Astrocyte (in vitro differentiated cells and primary cell): ENCODE data around the gene WSCD1. TPM values are rescaled to one million over a fixed set of nuclear protein-coding genes. Genes with fewer than 3 reads are reported as not detected.

Source experiments
- DNase-seq: peaks from one replicate; pipeline ENCODE4 v3.0.0-alpha.2; 2010; ENCODE audit warnings: low read depth
- FAIRE-seq: peaks from 2 replicates; lab custom pipeline; 2011; peaks lifted over from hg19 to GRCh38; lab: Jason Lieb, UNC
- H2AFZ ChIP-seq: 2 replicates; pipeline ENCODE4 v1.6.0; 2012; ENCODE audit warnings: low read depth, low read length, inconsistent platforms
- H3K27ac ChIP-seq: 2 replicates; pipeline ENCODE4 v1.5.1; 2011; ENCODE audit warnings: low read depth, low read length, inconsistent platforms
- H3K27me3 ChIP-seq: 2 replicates; pipeline ENCODE4 v1.6.0; 2011; ENCODE audit warnings: low read length, inconsistent platforms; ENCODE audit not compliant: insufficient read depth
- H3K36me3 ChIP-seq: 2 replicates; pipeline ENCODE4 v1.5.1; 2011; ENCODE audit warnings: low read length, inconsistent platforms; ENCODE audit not compliant: insufficient read depth
- H3K4me1 ChIP-seq: 2 replicates; pipeline ENCODE4 v1.5.1; 2011; ENCODE audit warnings: low read length, inconsistent platforms; ENCODE audit not compliant: insufficient read depth
- H3K4me2 ChIP-seq: 2 replicates; pipeline ENCODE4 v1.6.0; 2012; ENCODE audit warnings: low read length, inconsistent platforms
- H3K4me3 ChIP-seq: 2 replicates; pipeline ENCODE4 v1.5.1; 2011; ENCODE audit warnings: low read depth, mild to moderate bottlenecking, low read length, inconsistent platforms; ENCODE audit not compliant: insufficient read depth
- H3K79me2 ChIP-seq: 2 replicates; pipeline ENCODE4 v1.6.0; 2012; ENCODE audit warnings: mild to moderate bottlenecking, low read length, inconsistent platforms; ENCODE audit not compliant: insufficient read depth
- H3K9ac ChIP-seq: 2 replicates; pipeline ENCODE4 v1.6.0; 2012; ENCODE audit warnings: mild to moderate bottlenecking, low read length, inconsistent platforms
- H3K9me3 ChIP-seq: 2 replicates; pipeline ENCODE4 v1.5.1; 2012; ENCODE audit warnings: low read depth, mild to moderate bottlenecking, low read length, inconsistent platforms; ENCODE audit not compliant: insufficient read depth
- H4K20me1 ChIP-seq: 2 replicates; pipeline ENCODE4 v1.6.0; 2012; ENCODE audit warnings: low read length, inconsistent platforms; ENCODE audit not compliant: insufficient read depth
- H3K27ac Mint-ChIP-seq: one replicate; pipeline ENCODE4 v1.8.0; 2021; ENCODE audit warnings: mild to moderate bottlenecking, mixed read lengths; ENCODE audit not compliant: unreplicated experiment
- H3K27me3 Mint-ChIP-seq: one replicate; pipeline ENCODE4 v1.8.0; 2021; ENCODE audit warnings: low read depth, mixed read lengths; ENCODE audit not compliant: unreplicated experiment
- H3K36me3 Mint-ChIP-seq: one replicate; pipeline ENCODE4 v1.8.0; 2021; ENCODE audit warnings: low read depth, mixed read lengths; ENCODE audit not compliant: unreplicated experiment
- H3K4me1 Mint-ChIP-seq: one replicate; pipeline ENCODE4 v1.8.0; 2021; ENCODE audit warnings: low read depth, mixed read lengths; ENCODE audit not compliant: unreplicated experiment
- H3K4me3 Mint-ChIP-seq: one replicate; pipeline ENCODE4 v1.8.0; 2021; ENCODE audit warnings: mild to moderate bottlenecking, moderate library complexity, mixed read lengths; ENCODE audit not compliant: unreplicated experiment
- H3K9me3 Mint-ChIP-seq: one replicate; pipeline ENCODE4 v1.8.0; 2021; ENCODE audit warnings: mild to moderate bottlenecking, mixed read lengths; ENCODE audit not compliant: unreplicated experiment
- CTCF ChIP-seq: IDR thresholded peaks from 2 replicates; pipeline ENCODE4 v1.5.1; 2011; ENCODE audit warnings: low read depth, mild to moderate bottlenecking, inconsistent platforms, low read length, moderate library complexity; ENCODE audit not compliant: insufficient read depth
- EZH2 ChIP-seq: IDR thresholded peaks from 2 replicates; pipeline ENCODE4 v1.6.1; 2012; ENCODE audit warnings: mild to moderate bottlenecking, low read length, inconsistent platforms; ENCODE audit not compliant: insufficient read depth
- total RNA-seq: library from RNA; stranded (reverse); gene quantifications from 2 replicates; pipeline ENCODE4 v1.2.1, GENCODE V29; 2021

The WSCD1 gene
- total RNA-seq, 1 donor from 2014 or later: 3.9 TPM

GRCh38 chr17:6099492-6099891 is 29.3 kb downstream of the WSCD1 start:
- H3K27me3 Mint-ChIP-seq: peaks cover 29% of the 10 kb centered on the region
- TF ChIP-seq CTCF: no peak
- no peak for TF ChIP-seq EZH2
- Histone ChIP-seq H3K36me3 (no peaks in the 10 kb centered on the region), H3K27me3 (no peaks in the 10 kb centered on the region), H3K4me1 (no peaks in the 10 kb centered on the region), H3K27ac (no peak overlapping the region), H4K20me1 (no peaks in the 10 kb centered on the region), H3K79me2 (no peaks in the 10 kb centered on the region), H3K4me2 (no peak overlapping the region), H3K9ac (no peak overlapping the region), H3K9me3 (no peaks in the 10 kb centered on the region), H2AFZ (no peak overlapping the region), H3K4me3 (no peak overlapping the region)
- no peak overlapping the region for H3K27ac Mint-ChIP-seq
- peaks cover 9% of the 10 kb centered on the region for H3K36me3 Mint-ChIP-seq
- H3K9me3 Mint-ChIP-seq: no peaks in the 10 kb centered on the region
- no peaks in the 10 kb centered on the region for H3K4me1 Mint-ChIP-seq
- H3K4me3 Mint-ChIP-seq: no peak overlapping the region
- no peak for DNase-seq
- FAIRE-seq: no peak

- Histone ChIP-seq H3K79me2 (no peaks in the 10 kb centered on the region), H3K4me3 (no peak overlapping the region), H3K27me3 (no peaks in the 10 kb centered on the region), H3K36me3 (no peaks in the 10 kb centered on the region), H3K9ac (no peak overlapping the region), H4K20me1 (no peaks in the 10 kb centered on the region), H3K4me1 (no peaks in the 10 kb centered on the region), H2AFZ (no peak overlapping the region), H3K9me3 (no peaks in the 10 kb centered on the region), H3K4me2 (no peak overlapping the region), H3K27ac (no peak overlapping the region)
- Mint-ChIP-seq H3K27me3 (peaks cover 31% of the 10 kb centered on the region), H3K27ac (no peak overlapping the region), H3K36me3 (peaks cover 9% of the 10 kb centered on the region), H3K4me3 (no peak overlapping the region), H3K4me1 (no peaks in the 10 kb centered on the region), H3K9me3 (no peaks in the 10 kb centered on the region)
- DNase-seq (no peak), FAIRE-seq (no peak)
- TF ChIP-seq EZH2 (no peak), CTCF (no peak)
Observed at GRCh38 chr17:6100146-6100545, 30.0 kb downstream of the WSCD1 start.

- no peak for FAIRE-seq
- Mint-ChIP-seq H3K4me3 (no peak overlapping the region), H3K4me1 (no peaks in the 10 kb centered on the region)
Observed at GRCh38 chr17:6100891-6101500, 30.8 kb downstream of the WSCD1 start.

More at GRCh38 chr17:6100891-6101500, 30.8 kb downstream of the WSCD1 start:
- H3K27ac ChIP-seq: no peak overlapping the region
- H3K4me1 ChIP-seq: no peaks in the 10 kb centered on the region
- Mint-ChIP-seq H3K27me3 (peaks cover 23% of the 10 kb centered on the region), H3K27ac (no peak overlapping the region), H3K36me3 (peaks cover 7% of the 10 kb centered on the region), H3K9me3 (peaks cover 4% of the 10 kb centered on the region)
- H3K4me2 ChIP-seq: no peak overlapping the region
- H3K9ac ChIP-seq: no peak overlapping the region
- H4K20me1 ChIP-seq: no peaks in the 10 kb centered on the region
- no peaks in the 10 kb centered on the region for H3K9me3 ChIP-seq
- no peak overlapping the region for H3K4me3 ChIP-seq
- TF ChIP-seq CTCF: no peak
- no peak for TF ChIP-seq EZH2
- no peaks in the 10 kb centered on the region for H3K36me3 ChIP-seq
- no peaks in the 10 kb centered on the region for H3K27me3 ChIP-seq
- H3K79me2 ChIP-seq: no peaks in the 10 kb centered on the region
- no peak for DNase-seq
- no peak overlapping the region for H2AFZ ChIP-seq
